H9 (cell line): ENCODE measurements around the gene ATP11B. TPM values are rescaled to one million over a fixed set of nuclear protein-coding genes. Genes with fewer than 3 reads are reported as not detected.

ENCODE experiments used
- DNase-seq: peaks from one replicate; pipeline ENCODE4 v3.0.0-alpha.2; 2017
- H2AFZ ChIP-seq: one replicate; pipeline ENCODE4 v1.6.1; 2013; ENCODE audit warnings: mild to moderate bottlenecking, low read length, control low read depth, moderate library complexity
- H2AK5ac ChIP-seq: 2 replicates; pipeline ENCODE4 v1.6.1; 2013; ENCODE audit warnings: low read length, control low read depth, mixed read lengths; ENCODE audit not compliant: insufficient read length
- H2BK120ac ChIP-seq: one replicate; pipeline ENCODE4 v1.6.1; 2013; ENCODE audit warnings: low read depth, mild to moderate bottlenecking, low read length, control low read depth, inconsistent platforms; ENCODE audit not compliant: poor library complexity, severe bottlenecking
- H2BK12ac ChIP-seq: 2 replicates; pipeline ENCODE4 v1.6.1; 2013; ENCODE audit warnings: low read length, control low read depth, mixed read lengths, low read depth; ENCODE audit not compliant: insufficient read length
- H2BK15ac ChIP-seq: 2 replicates; pipeline ENCODE4 v1.6.1; 2013; ENCODE audit warnings: low read depth, low read length, control low read depth
- H2BK20ac ChIP-seq: one replicate; pipeline ENCODE4 v1.6.1; 2013; ENCODE audit warnings: low read depth, mild to moderate bottlenecking, low read length, control low read depth, inconsistent platforms; ENCODE audit not compliant: poor library complexity, severe bottlenecking
- H2BK5ac ChIP-seq: 2 replicates; pipeline ENCODE4 v1.6.1; 2013; ENCODE audit warnings: low read length, control low read depth, mixed read lengths; ENCODE audit not compliant: insufficient read length
- H3K14ac ChIP-seq: 2 replicates; pipeline ENCODE4 v1.6.1; 2013; ENCODE audit warnings: low read length, control low read depth; ENCODE audit not compliant: insufficient read depth
- H3K18ac ChIP-seq: 2 replicates; pipeline ENCODE4 v1.6.1; 2013; ENCODE audit warnings: low read depth, mild to moderate bottlenecking, mixed read lengths, low read length, control low read depth; ENCODE audit not compliant: insufficient read length
- H3K23ac ChIP-seq: 2 replicates; pipeline ENCODE4 v1.6.1; 2013; ENCODE audit warnings: low read length, control low read depth, mixed read lengths, low read depth; ENCODE audit not compliant: insufficient read length
- H3K23me2 ChIP-seq: 2 replicates; pipeline ENCODE4 v1.6.1; 2013; ENCODE audit warnings: low read depth, mild to moderate bottlenecking, mixed read lengths, low read length, control low read depth; ENCODE audit not compliant: insufficient read length, poor library complexity, severe bottlenecking
- H3K27ac ChIP-seq: 2 replicates; pipeline ENCODE4 v1.5.1; 2013; ENCODE audit warnings: low read length, control low read depth, mixed read lengths, low read depth; ENCODE audit not compliant: insufficient read length
- H3K27me3 ChIP-seq: 2 replicates; pipeline ENCODE4 v1.6.1; 2013; ENCODE audit warnings: low read length, control low read depth, inconsistent platforms; ENCODE audit not compliant: insufficient read depth
- H3K4ac ChIP-seq: 2 replicates; pipeline ENCODE4 v1.6.1; 2013; ENCODE audit warnings: low read depth, mild to moderate bottlenecking, control low read depth, inconsistent platforms, low read length, moderate library complexity
- H3K4me1 ChIP-seq: 2 replicates; pipeline ENCODE4 v1.6.1; 2013; ENCODE audit warnings: low read length, control low read depth, inconsistent platforms; ENCODE audit not compliant: insufficient read depth
- H3K4me2 ChIP-seq: 2 replicates; pipeline ENCODE4 v1.6.1; 2013; ENCODE audit warnings: low read length, control low read depth, mixed read lengths; ENCODE audit not compliant: insufficient read length, insufficient read depth
- H3K56ac ChIP-seq: 2 replicates; pipeline ENCODE4 v1.6.1; 2013; ENCODE audit warnings: low read depth, mild to moderate bottlenecking, mixed read lengths, low read length, control low read depth; ENCODE audit not compliant: insufficient read length
- H3K79me1 ChIP-seq: 2 replicates; pipeline ENCODE4 v1.6.1; 2013; ENCODE audit warnings: low read depth, mild to moderate bottlenecking, moderate library complexity, low read length, control low read depth, inconsistent platforms; ENCODE audit not compliant: insufficient read depth, poor library complexity, severe bottlenecking
- H3K79me2 ChIP-seq: 2 replicates; pipeline ENCODE4 v1.6.1; 2013; ENCODE audit warnings: low read length, control low read depth, inconsistent platforms; ENCODE audit not compliant: insufficient read depth
- H3K9ac ChIP-seq: 2 replicates; pipeline ENCODE4 v1.6.1; 2013; ENCODE audit warnings: low read length, control low read depth, mixed read lengths; ENCODE audit not compliant: insufficient read length; ENCODE audit errors: extremely low read depth
- H3K9me3 ChIP-seq: one replicate; pipeline ENCODE4 v1.6.1; 2013; ENCODE audit warnings: low read depth, low read length, inconsistent platforms; ENCODE audit not compliant: control insufficient read depth
- H3T11ph ChIP-seq: one replicate; pipeline ENCODE4 v1.6.1; 2013; ENCODE audit warnings: mild to moderate bottlenecking, low read length, control low read depth, inconsistent platforms
- H4K20me1 ChIP-seq: one replicate; pipeline ENCODE4 v1.6.1; 2013; ENCODE audit not compliant: control insufficient read depth, insufficient read length, insufficient read depth
- H4K5ac ChIP-seq: 2 replicates; pipeline ENCODE4 v1.6.1; 2013; ENCODE audit warnings: low read depth, mild to moderate bottlenecking, mixed read lengths, low read length, control low read depth; ENCODE audit not compliant: insufficient read length
- H4K8ac ChIP-seq: replicated peaks from 2 replicates; pipeline ENCODE4 v1.6.1; 2013; ENCODE audit warnings: low read length, control low read depth, mixed read lengths, low read depth; ENCODE audit not compliant: insufficient read length
- H4K91ac ChIP-seq: 2 replicates; pipeline ENCODE4 v1.6.1; 2013; ENCODE audit warnings: low read depth, mild to moderate bottlenecking, moderate library complexity, mixed read lengths, low read length, control low read depth; ENCODE audit not compliant: insufficient read length
- H3K27ac Mint-ChIP-seq, 3 experiments: 2 replicates in 2 of 3; 3 replicates in 1 of 3; pipeline ENCODE4 v1.8.0; 2020 to 2021; ENCODE audit warnings: mixed read lengths in 3 of 3, mild to moderate bottlenecking in 1 of 3, moderate library complexity in 1 of 3
- H3K27me3 Mint-ChIP-seq: 2 replicates; pipeline ENCODE4 v1.8.0; 2021; ENCODE audit warnings: low read depth, mild to moderate bottlenecking, moderate library complexity, mixed read lengths
- H3K36me3 Mint-ChIP-seq, 3 experiments: 2 replicates in 2 of 3; 3 replicates in 1 of 3; pipeline ENCODE4 v1.8.0; 2020 to 2021; ENCODE audit warnings: low read depth in 3 of 3, mixed read lengths in 3 of 3; ENCODE audit not compliant: insufficient read depth in 1 of 3
- H3K4me1 Mint-ChIP-seq, 2 experiments: 2 replicates each; pipeline ENCODE4 v1.8.0; 2020; ENCODE audit warnings: mixed read lengths in 2 of 2
- H3K4me3 Mint-ChIP-seq, 2 experiments: 2 replicates in 1 of 2; 3 replicates in 1 of 2; pipeline ENCODE4 v1.8.0; 2020 to 2021; ENCODE audit warnings: mild to moderate bottlenecking in 2 of 2, mixed read lengths in 2 of 2, moderate library complexity in 1 of 2
- H3K9me3 Mint-ChIP-seq, 2 experiments: 2 replicates in 1 of 2; 3 replicates in 1 of 2; pipeline ENCODE4 v1.8.0; 2020; ENCODE audit warnings: mild to moderate bottlenecking in 2 of 2, mixed read lengths in 2 of 2, moderate library complexity in 1 of 2
- CTCF ChIP-seq: fragments of 200-600 bp; sonication (generic); conservative IDR thresholded peaks from 3 replicates; pipeline ENCODE4 v1.8.0; 2021; ENCODE audit warnings: antibody characterized with exemption, mild to moderate bottlenecking
- WGBS: extraction: QIAGEN DNeasy Blood & Tissue Kit; methylation state at CpG from one replicate; pipeline ENCODE4 v1.1.7; 2013; ENCODE audit warnings: missing lambda C conversion rate, low lambda C conversion rate, mixed read lengths; ENCODE audit not compliant: insufficient read length; ENCODE audit errors: extremely low coverage; 5-methylcytosine and 5-hydroxymethylcytosine counted together
- total RNA-seq: library from RNA; stranded (reverse); gene quantifications from 2 replicates; pipeline ENCODE4 v1.2.1, GENCODE V29; 2021

Gene ATP11B
- total RNA-seq, 1 experiment from 2014 or later, result 30.0 TPM

- no peak overlapping the region for H4K5ac ChIP-seq
Observed at GRCh38 chr3:182919866-182920357, 126.6 kb downstream of the ATP11B start.

More at GRCh38 chr3:182919866-182920357, 126.6 kb downstream of the ATP11B start:
- Histone ChIP-seq H2AFZ (no peak overlapping the region), H3K27me3 (no peaks in the 10 kb centered on the region), H3K9me3 (no peaks in the 10 kb centered on the region), H2BK12ac (no peak overlapping the region), H2AK5ac (no peak overlapping the region), H3K4me2 (no peak overlapping the region), H3K56ac (no peak overlapping the region), H3K4me1 (peaks cover 2% of the 10 kb centered on the region; the same call in 1 of the 2 replicates), H3K9ac (no peak overlapping the region), H3K18ac (no peak overlapping the region), H3T11ph (no peak overlapping the region), H3K27ac (no peak overlapping the region), H3K14ac (no peak overlapping the region), H4K20me1 (no peaks in the 10 kb centered on the region), H4K91ac (no peak overlapping the region), H3K79me1 (no peaks in the 10 kb centered on the region), H3K23ac (no peak overlapping the region), H3K79me2 (no peaks in the 10 kb centered on the region), H2BK20ac (no peak overlapping the region), H3K23me2 (no peaks in the 10 kb centered on the region), H2BK120ac (no peak overlapping the region), H3K4ac (no peak overlapping the region), H2BK5ac (no peak overlapping the region), H2BK15ac (no peak overlapping the region), H4K8ac (no peak overlapping the region)
- Mint-ChIP-seq H3K27me3 (no peaks in the 10 kb centered on the region), H3K27ac (no peak overlapping the region), H3K9me3 (no peaks in the 10 kb centered on the region), H3K36me3 (peaks cover 0 to under 1% (median 0%) of the 10 kb centered on the region in 3 experiments; a peak in 1 of 7 replicates), H3K4me1 (peaks cover 12 to 16% of the 10 kb centered on the region in 2 experiments), H3K4me3 (no peak overlapping the region)
- no peak for DNase-seq
- no peak for TF ChIP-seq CTCF
- no CpG with 5 or more reads among the region's 5 CpGs for WGBS
